ENCODE data around the gene ARHGAP8. TPM values are rescaled to one million over a fixed set of nuclear protein-coding genes. Genes with fewer than 3 reads are reported as not detected.

The ARHGAP8 gene
- total RNA-seq, 1 donor from 2014 or later = 0.49 TPM

GRCh38 chr22:44838316-44839016 lies 86.1 kb downstream of the ARHGAP8 start:
- DNase-seq (no peak), ATAC-seq (ENCODE audit: low read depth) (no peak)
- Mint-ChIP-seq H3K36me3 (ENCODE audit: low read depth) (no peaks in the 10 kb centered on the region), H3K9me3 (peaks cover 7% of the 10 kb centered on the region), H3K4me3 (no peak overlapping the region), H3K4me1 (no peaks in the 10 kb centered on the region), H3K27ac (no peak overlapping the region), H3K27me3 (peaks cover 14% of the 10 kb centered on the region)
- TF ChIP-seq CTCF (IDR thresholded peaks at IDR 0.05) = no peak
- POLR2A ChIA-PET = no interaction called here
- CTCF ChIA-PET = no interaction called here
- intact Hi-C loops (cut with micrococcal nuclease) = no loop called here

GRCh38 chr22:44839061-44839460 lies 86.7 kb downstream of the ARHGAP8 start:
- POLR2A ChIA-PET = no interaction called here

GRCh38 chr22:44839721-44840120 lies 87.3 kb downstream of the ARHGAP8 start:
- ChIA-PET CTCF (no interaction called here), POLR2A (no interaction called here)
- DNase-seq = no peak

More at GRCh38 chr22:44839061-44839460, 86.7 kb downstream of the ARHGAP8 start:
- ATAC-seq (ENCODE audit: low read depth) = no peak
- TF ChIP-seq CTCF (IDR thresholded peaks at IDR 0.05) = no peak
- Mint-ChIP-seq H3K4me3 (no peak overlapping the region), H3K9me3 (peaks cover 7% of the 10 kb centered on the region), H3K4me1 (no peaks in the 10 kb centered on the region), H3K27ac (no peak overlapping the region), H3K27me3 (peaks cover 14% of the 10 kb centered on the region), H3K36me3 (ENCODE audit: low read depth) (no peaks in the 10 kb centered on the region)
- CTCF ChIA-PET = no interaction called here
- intact Hi-C loops (cut with micrococcal nuclease) = no loop called here
- no peak for DNase-seq

GRCh38 chr22:44840611-44841322 lies 88.4 kb downstream of the ARHGAP8 start:
- TF ChIP-seq CTCF (IDR thresholded peaks at IDR 0.05) = no peak
- ATAC-seq (ENCODE audit: low read depth) (no peak), DNase-seq (no peak)
- Mint-ChIP-seq H3K9me3 (peaks cover 6% of the 10 kb centered on the region), H3K36me3 (ENCODE audit: low read depth) (peaks cover 3% of the 10 kb centered on the region), H3K27me3 (peaks cover 7% of the 10 kb centered on the region), H3K27ac (no peak overlapping the region), H3K4me1 (no peaks in the 10 kb centered on the region), H3K4me3 (no peak overlapping the region)
- ChIA-PET CTCF (no interaction called here), POLR2A (no interaction called here)
- intact Hi-C loops (cut with micrococcal nuclease) = no loop called here

More at GRCh38 chr22:44839721-44840120, 87.3 kb downstream of the ARHGAP8 start:
- H3K9me3 Mint-ChIP-seq = peaks cover 3% of the 10 kb centered on the region
- no peak for ATAC-seq (ENCODE audit: low read depth)
- peaks cover under 1% of the 10 kb centered on the region for H3K36me3 Mint-ChIP-seq (ENCODE audit: low read depth)
- peaks cover 10% of the 10 kb centered on the region for H3K27me3 Mint-ChIP-seq
- intact Hi-C loops (cut with micrococcal nuclease) = no loop called here
- H3K4me3 Mint-ChIP-seq = no peak overlapping the region
- no peak for TF ChIP-seq CTCF (IDR thresholded peaks at IDR 0.05)
- H3K27ac Mint-ChIP-seq = no peak overlapping the region
- H3K4me1 Mint-ChIP-seq = no peaks in the 10 kb centered on the region

GRCh38 chr22:44842417-44842816 lies 90.0 kb downstream of the ARHGAP8 start:
- no peak for ATAC-seq (ENCODE audit: low read depth)

More at GRCh38 chr22:44842417-44842816, 90.0 kb downstream of the ARHGAP8 start:
- Mint-ChIP-seq H3K9me3 (peaks cover 6% of the 10 kb centered on the region), H3K4me3 (no peak overlapping the region), H3K4me1 (no peaks in the 10 kb centered on the region), H3K27me3 (peaks cover 6% of the 10 kb centered on the region), H3K27ac (no peak overlapping the region), H3K36me3 (ENCODE audit: low read depth) (peaks cover 3% of the 10 kb centered on the region)
- DNase-seq = no peak
- TF ChIP-seq CTCF (IDR thresholded peaks at IDR 0.05) = no peak
- POLR2A ChIA-PET = no interaction called here
- intact Hi-C loops (cut with micrococcal nuclease) = no loop called here
- CTCF ChIA-PET = no interaction called here
